ENCODE measurements around the gene TRPM4.

GRCh38 chr19:49148044-49148682 lies 9.4 kb upstream of the TRPM4 start:
- TF ChIP-seq CTCF (IDR thresholded peaks at IDR 0.05): no peak
- TF ChIP-seq POLR2A (IDR thresholded peaks at IDR 0.05): no peak

All from body of pancreas (tissue), 4 donors.